NCI-H446 (cell line): ENCODE results near the gene KRTAP10-9.
"Not testable (repeated sequence)": the region's sequence is repeated elsewhere in the genome, so short reads cannot be mapped to it uniquely, and the experiment has no call there.

Experiments
- DNase-seq, 2 experiments: peaks; one replicate each; lab custom pipeline; 2025; lab: John Stamatoyannopoulos, UW

The KRTAP10-9 gene

GRCh38 chr21:44615466-44615865, 11.4 kb upstream of the KRTAP10-9 start:
- DNase-seq = no peak

- DNase-seq = no peak
Measured at GRCh38 chr21:44615911-44616590, 10.8 kb upstream of the KRTAP10-9 start.

- no peak for DNase-seq
Measured at GRCh38 chr21:44616591-44616926, 10.3 kb upstream of the KRTAP10-9 start.

GRCh38 chr21:44617071-44617501, 9.8 kb upstream of the KRTAP10-9 start:
- DNase-seq = no peak

GRCh38 chr21:44618504-44618903, 8.4 kb upstream of the KRTAP10-9 start:
- no peak for DNase-seq

GRCh38 chr21:44618909-44619308, 8.0 kb upstream of the KRTAP10-9 start:
- no peak for DNase-seq

- DNase-seq = no peak
Measured at GRCh38 chr21:44619886-44620285, 7.0 kb upstream of the KRTAP10-9 start.

GRCh38 chr21:44623575-44623974, 3.3 kb upstream of the KRTAP10-9 start:
- no peak for DNase-seq

- DNase-seq = no peak
Measured at GRCh38 chr21:44625756-44626155, 1.1 kb upstream of the KRTAP10-9 start.

- DNase-seq = no peak
Measured at GRCh38 chr21:44626262-44626661, 631 bp upstream of the KRTAP10-9 start.

GRCh38 chr21:44627181-44627822, 409 bp downstream of the KRTAP10-9 start:
- not testable (repeated sequence) for DNase-seq

GRCh38 chr21:44627831-44628233, 939 bp downstream of the KRTAP10-9 start:
- DNase-seq = not testable (repeated sequence)

GRCh38 chr21:44628707-44629391, 2.0 kb downstream of the KRTAP10-9 start:
- no peak for DNase-seq

GRCh38 chr21:44630440-44630839, 3.5 kb downstream of the KRTAP10-9 start:
- no peak for DNase-seq

GRCh38 chr21:44632067-44632466, 5.2 kb downstream of the KRTAP10-9 start:
- no peak for DNase-seq

GRCh38 chr21:44636209-44637017, 9.5 kb downstream of the KRTAP10-9 start:
- DNase-seq = no peak

- DNase-seq = peak in 1 of 2 experiments; percentile 44
Measured at GRCh38 chr21:44637018-44637850, 10.3 kb downstream of the KRTAP10-9 start, which contains the start of gene KRTAP10-10. TSS of gene KRTAP10-10 (plus strand) at chr21:44637356. CDS start at chr21:44637418, 62 bp downstream.

- not testable (repeated sequence) for DNase-seq
Measured at GRCh38 chr21:44637851-44638348, 11.0 kb downstream of the KRTAP10-9 start.

GRCh38 chr21:44638506-44639330, 11.8 kb downstream of the KRTAP10-9 start:
- not testable (repeated sequence) for DNase-seq

- DNase-seq = no peak
Measured at GRCh38 chr21:44639331-44639655, 12.4 kb downstream of the KRTAP10-9 start.
